DMS114 treated with DMSO at 0.1 percent for 48 hours (cell line): ENCODE results near the gene GSG1L2.

Experiments used
- DNase-seq: peaks from one replicate; lab custom pipeline; 2025; ENCODE audit not compliant: unreplicated experiment; lab: John Stamatoyannopoulos, UW

GSG1L2 gene

DNA sequence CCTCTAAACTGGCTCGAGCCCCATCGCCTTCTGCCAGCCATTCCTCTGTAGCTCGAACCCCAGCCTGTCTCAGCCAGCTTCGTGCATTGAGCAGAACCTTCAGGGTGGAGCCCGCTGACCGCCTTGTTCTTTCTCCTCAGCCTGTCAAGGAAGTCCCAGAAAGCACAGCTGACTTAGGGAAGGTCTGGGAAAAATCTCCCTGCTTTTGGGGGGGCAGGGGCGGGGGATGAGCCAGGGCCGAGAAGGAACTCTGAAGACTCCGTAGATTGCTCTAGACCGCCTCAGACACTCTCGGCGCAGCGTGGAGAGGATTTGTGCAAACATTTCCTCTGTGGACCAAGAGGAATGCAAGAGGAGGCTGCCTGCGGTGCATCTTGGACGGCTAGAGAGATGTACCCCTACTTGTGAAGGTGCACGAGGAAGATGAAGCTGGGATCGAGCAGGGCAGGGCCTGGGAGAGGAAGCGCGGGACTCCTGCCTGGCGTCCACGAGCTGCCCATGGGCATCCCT is 3.8 kb upstream of the GSG1L2 start, which contains the start of gene GLP2R:
TSS of gene GLP2R (plus strand) at position 284 of the 510 bp plus-strand sequence. CDS start at position 424, 140 bp downstream.
- DNase-seq = no peak

- no peak for DNase-seq
These were observed 3.0 kb upstream of the GSG1L2 start for GRCh38 chr17:9824797-9825338.

- DNase-seq = no peak
These were observed 2.2 kb upstream of the GSG1L2 start for GRCh38 chr17:9824094-9824493.

DNA sequence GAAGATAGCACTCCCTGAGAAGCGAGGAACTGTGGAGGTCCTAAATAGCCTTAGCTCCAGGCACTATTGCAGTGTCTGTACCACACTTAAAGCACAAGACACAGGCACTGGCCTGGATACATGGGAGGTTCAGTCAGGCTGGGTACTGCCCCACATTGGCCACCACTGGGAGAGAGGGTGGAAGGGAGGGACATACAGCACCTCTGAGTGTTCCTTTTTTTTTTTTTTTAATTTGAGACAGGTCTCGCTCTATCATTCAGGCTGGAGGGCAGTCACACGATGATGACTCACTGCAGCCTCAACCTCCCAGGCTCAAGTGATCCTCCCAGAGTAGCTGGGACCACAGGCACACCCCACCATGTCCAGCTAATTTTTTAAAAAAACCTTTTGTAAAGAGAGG is 1.4 kb downstream of the GSG1L2 start:
- DNase-seq = no peak

GRCh38 chr17:9818760-9819159 is 3.1 kb downstream of the GSG1L2 start:
- no peak for DNase-seq

DNA sequence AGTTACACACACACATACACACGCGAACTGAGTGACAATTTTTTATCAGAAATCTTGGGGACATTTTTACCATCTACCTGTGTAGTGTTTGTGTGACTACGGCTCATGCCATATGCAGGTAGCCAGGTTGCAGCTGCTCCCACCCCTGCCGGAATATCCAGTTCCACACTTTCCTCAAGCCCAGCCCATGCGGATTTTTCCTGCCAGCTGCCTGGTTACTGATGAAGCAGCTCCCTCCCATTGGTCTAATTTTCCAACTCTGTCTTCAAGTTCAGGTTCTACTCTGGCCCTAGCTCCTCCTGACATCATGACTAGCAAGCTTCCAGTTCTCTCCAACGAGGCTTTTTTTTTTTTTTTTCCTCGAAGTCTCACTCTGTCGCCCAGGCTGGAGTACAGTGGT is 4.8 kb downstream of the GSG1L2 start:
- peak; percentile 59 for DNase-seq

DNA sequence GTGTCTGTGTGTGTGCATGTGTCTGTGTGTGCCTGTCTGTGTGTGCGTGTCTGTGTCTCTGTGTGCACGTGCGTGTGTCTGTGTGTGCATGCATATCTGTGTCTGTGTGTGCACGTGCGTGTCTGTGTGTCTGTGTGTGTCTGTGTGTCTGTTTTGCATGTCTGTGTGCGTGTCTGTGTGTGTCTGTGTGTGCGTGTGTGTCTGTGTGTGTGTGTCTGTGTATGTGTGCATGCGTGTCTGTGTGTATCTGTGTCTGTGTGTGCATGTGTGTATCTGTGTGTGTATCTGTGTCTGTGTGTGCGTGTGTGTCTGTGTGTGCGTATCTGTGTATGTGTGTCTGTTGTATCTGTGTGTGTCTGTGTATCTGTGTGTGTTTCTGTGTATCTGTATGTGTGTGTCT is 5.4 kb downstream of the GSG1L2 start:
- no peak for DNase-seq

DNA sequence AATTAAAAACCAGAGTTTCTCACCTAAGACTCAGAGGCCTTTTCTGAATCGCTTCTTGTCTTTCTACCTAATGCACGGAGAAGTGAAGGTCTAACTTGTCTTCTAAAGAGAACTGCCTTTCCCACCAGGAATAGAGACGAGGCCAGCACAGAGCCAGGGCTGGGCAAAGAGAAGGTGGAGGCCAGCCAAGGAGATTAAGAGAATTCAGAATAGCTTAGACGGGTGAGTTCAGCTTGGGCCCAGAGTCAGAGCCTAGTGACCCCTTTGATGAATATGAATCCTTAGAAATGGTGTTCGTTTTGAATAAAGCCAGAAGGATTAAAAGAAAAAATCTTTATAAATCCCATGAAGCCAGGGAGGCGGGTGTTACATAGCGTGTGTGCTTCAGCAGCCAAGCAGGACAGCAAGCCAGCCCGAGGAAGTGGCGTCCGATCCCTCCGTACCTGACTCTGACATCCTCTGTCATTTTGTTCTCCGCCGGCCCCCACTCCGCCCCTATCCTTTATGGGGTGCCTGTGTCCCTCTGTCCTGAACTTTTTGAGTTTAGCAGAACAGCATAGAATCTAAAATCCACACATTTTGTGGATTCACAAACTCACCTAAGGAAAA is 7.4 kb downstream of the GSG1L2 start:
- no peak for DNase-seq

DNA sequence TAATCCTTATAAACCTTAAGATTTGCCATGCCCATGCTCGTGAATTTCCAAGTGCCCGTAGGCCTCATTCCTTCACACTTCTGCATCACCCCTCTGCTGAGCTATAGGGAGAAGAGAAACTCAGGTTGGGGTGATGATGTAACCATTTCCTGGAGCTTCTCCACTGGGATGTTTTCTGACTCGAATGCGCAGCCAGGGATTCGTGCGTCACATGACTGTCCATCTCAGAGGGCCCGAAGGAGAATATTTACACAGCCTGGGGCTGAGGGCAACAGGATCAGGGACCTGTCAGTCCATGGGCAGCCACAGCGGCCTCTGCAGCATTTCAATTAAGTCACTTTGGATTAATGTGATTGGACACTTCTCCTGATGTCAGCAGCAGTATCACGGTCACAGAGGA is 8.7 kb downstream of the GSG1L2 start:
- DNase-seq = no peak

GRCh38 chr17:9811537-9811936 is 10.3 kb downstream of the GSG1L2 start:
- no peak for DNase-seq

DNA sequence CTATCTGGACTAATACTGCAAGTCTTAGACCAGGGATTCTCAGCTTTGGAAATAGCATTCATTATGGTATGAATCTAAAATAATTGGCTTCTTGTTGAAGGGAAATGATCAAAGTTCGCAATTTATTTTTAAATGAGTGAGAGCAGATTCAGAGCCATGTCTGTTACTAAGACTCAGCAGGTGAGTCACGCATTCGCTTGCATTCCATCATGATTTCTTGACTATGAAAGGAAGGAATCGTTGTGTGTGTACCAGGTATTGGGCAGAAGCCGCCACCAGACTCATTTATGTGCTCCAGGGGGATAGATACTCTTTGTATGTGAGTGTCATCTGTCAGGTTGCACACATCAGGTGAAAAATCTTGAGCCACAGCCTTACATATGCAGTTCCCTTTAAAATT is 10.8 kb downstream of the GSG1L2 start:
- DNase-seq = no peak

- DNase-seq = no peak
These were observed 11.6 kb downstream of the GSG1L2 start for GRCh38 chr17:9810100-9810949.

GRCh38 chr17:9809409-9809808 is 12.5 kb downstream of the GSG1L2 start:
- DNase-seq = no peak

DNA sequence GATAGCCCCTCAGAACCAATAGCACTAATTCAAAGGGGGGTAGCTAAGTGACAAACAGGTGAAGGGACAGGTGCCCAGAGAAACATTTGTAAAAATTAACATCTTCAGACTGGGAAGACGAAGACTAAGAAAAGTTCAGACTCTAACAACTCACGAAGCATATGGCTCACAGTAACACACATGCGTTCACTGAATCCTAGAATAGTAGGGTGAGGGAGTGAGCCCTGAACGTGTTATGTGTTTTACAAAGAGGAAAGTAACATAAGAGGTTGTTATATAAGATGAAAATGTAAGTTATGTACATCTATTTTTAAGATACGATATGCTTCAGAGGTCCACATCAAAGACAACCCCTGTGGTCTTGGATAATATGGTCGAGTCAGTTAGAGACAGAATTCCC is 15.2 kb downstream of the GSG1L2 start:
- no peak for DNase-seq

GRCh38 chr17:9805769-9806168 is 16.1 kb downstream of the GSG1L2 start:
- DNase-seq = no peak

GRCh38 chr17:9802697-9803096 is 19.2 kb downstream of the GSG1L2 start:
- DNase-seq = no peak

GRCh38 chr17:9802294-9802693 is 19.6 kb downstream of the GSG1L2 start:
- no peak for DNase-seq

DNA sequence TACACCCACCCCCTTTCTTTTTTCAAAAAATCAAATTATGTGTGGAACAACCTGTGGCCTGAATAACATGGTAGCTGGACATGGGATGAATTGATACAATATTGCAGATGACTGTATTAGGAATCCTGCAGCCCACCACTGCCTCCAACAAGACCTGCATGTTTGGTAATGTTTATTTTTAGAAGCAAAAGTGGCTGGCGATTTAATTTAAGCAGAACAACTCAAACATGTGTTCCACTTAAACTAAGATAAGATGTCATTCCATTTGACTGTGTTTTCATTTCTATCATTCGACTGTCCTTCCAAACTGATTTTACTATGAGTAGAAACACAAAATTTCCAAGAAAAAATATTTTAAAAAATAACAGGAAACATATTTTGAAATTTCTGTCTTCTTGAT is 20.4 kb downstream of the GSG1L2 start:
- DNase-seq = no peak

- no peak for DNase-seq
These were observed 23.2 kb downstream of the GSG1L2 start for GRCh38 chr17:9798724-9799123.

GRCh38 chr17:9798008-9798407 is 23.9 kb downstream of the GSG1L2 start:
- no peak for DNase-seq

DNA sequence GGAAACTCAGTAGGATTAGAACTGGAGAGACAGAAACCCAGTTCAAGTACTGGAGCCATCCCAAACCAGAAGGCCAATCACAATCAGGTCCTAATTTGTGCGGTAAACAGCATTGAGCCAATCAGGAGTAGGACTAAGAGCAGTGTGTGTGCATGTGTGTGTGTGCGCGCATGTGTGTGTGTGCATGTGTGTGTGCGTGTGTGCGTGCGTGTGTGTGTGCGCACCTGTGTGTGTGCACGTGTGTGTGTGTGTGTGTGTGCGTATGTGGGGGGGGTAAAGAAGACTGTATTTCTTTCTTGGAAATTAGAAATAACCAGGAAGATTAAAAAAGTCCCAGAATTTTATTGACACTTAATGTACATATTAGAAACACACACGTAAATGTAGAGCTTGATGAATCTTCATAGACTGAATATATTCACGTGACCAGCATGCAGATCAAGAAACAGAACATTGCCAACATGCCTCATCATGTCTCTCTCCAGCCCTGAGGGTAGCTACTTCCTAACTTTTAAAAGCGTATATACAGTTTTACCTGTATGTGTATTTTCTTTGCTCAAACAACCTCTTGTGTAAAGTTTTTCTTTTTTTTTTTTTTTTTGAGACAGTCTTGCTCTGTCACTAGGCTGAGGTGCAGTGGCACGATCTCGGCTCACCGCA is 29.6 kb downstream of the GSG1L2 start:
- DNase-seq = no peak
